LNCAP (cell line): Measurements from ENCODE around the gene ATG10.

Experiments used
- TF ChIP-seq, protein P1 (sequence below): fragments of 450-650 bp; IDR thresholded peaks from 2 replicates; pipeline ENCODE4 v1.5.1; 2017; ENCODE audit warnings: mild to moderate bottlenecking

ATG10 gene

DNA sequence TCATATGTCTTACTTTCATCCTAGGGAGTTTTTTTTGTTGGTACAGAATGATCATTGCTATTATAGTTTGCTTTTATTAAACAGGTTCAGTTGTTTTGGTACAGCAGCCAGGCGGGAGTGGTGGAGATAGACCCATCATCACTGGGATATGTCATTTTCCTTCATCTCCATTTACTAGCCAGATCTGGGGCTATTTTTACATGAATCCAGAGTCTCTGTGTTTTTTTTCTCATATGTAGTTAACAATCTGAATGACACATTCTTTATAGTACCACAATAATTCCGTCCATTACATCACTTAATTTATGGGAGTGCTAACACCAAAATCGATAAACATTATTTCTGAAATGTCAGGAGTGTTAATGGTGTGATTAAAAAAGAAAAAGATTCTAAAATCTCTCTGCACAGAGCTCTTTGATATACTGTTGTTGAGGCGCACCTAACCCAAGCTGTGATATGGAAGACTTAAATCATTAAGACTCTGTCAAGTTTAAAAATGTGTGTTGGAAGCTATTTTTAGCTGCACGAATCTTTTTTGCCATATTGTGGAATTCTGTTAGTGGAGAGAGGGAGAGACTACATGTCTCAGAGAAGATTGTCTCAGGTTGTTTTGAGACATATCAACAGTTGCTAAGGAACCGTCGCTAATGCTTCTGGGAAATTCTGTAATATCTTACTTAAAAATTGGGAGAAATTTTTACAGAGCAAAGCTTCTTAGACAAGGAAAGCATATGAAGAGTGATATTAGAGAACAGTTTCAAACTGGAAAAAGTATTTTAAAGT is 246.7 kb downstream of the ATG10 start:
- TF ChIP-seq, protein P1, sequence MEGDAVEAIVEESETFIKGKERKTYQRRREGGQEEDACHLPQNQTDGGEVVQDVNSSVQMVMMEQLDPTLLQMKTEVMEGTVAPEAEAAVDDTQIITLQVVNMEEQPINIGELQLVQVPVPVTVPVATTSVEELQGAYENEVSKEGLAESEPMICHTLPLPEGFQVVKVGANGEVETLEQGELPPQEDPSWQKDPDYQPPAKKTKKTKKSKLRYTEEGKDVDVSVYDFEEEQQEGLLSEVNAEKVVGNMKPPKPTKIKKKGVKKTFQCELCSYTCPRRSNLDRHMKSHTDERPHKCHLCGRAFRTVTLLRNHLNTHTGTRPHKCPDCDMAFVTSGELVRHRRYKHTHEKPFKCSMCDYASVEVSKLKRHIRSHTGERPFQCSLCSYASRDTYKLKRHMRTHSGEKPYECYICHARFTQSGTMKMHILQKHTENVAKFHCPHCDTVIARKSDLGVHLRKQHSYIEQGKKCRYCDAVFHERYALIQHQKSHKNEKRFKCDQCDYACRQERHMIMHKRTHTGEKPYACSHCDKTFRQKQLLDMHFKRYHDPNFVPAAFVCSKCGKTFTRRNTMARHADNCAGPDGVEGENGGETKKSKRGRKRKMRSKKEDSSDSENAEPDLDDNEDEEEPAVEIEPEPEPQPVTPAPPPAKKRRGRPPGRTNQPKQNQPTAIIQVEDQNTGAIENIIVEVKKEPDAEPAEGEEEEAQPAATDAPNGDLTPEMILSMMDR, result no peak

DNA sequence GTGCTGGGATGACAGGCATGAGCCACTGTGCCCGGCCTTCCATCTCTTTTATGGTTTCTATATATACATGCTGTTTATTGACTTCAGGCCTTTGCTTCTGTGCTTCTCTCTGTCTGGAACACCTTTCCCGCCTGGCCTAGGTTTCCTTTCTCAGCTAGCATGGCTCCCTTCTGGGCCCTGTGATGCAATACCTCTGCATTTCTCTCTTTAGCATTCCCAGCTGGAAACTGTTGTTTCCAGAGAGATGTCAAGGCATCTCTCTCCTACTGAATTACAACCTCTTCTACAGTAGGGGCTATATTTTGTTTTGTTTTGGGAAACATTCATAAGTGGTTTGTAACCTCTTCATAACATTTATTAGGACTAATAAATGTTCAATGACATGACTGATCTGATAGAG is 249.2 kb downstream of the ATG10 start:
- TF ChIP-seq, protein P1, result no peak

DNA sequence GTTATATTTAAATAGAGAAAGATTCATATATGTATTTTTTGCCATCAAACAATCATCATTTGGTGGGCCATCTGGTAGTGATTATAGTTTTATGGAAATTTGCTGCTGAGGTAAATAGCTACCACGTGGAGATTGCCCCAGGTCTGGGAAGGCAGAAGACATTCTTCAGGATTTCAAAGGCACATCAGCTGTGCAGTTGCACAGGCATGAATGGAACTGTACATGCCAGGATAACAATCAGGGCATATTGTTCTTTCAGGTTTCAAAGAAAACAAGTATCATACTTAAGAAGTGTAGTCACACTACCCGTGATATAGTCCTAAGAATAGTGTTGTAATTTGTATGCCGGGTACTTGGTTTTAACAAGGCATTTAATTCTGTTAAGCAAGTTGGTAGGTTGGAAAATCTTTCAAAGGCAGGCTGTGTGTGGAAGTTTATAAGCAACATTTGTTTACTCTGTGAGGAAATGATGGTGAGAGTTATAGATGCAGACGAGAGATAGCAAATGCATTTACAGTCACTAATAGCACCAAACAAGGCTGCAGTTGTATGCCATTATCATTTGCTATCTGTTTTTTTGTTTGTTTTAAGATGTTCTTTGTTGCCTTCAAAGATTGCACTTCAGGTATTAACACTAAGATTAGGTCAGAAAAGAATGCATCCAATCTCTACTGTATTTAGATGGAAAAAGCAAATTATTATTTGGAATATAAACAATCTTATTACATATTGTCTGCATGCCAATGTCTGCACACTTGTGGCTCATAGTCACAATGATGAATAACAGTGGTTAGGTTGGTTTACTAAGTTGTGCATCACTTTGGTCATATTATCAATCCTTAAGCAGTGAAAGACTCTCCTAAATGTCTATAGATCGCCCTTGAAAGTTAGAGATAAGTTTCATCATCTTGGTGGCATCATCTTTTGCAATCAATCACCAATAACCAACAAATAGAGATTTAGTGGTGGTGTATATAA is 251.1 kb downstream of the ATG10 start:
- TF ChIP-seq, protein P1, result no peak

DNA sequence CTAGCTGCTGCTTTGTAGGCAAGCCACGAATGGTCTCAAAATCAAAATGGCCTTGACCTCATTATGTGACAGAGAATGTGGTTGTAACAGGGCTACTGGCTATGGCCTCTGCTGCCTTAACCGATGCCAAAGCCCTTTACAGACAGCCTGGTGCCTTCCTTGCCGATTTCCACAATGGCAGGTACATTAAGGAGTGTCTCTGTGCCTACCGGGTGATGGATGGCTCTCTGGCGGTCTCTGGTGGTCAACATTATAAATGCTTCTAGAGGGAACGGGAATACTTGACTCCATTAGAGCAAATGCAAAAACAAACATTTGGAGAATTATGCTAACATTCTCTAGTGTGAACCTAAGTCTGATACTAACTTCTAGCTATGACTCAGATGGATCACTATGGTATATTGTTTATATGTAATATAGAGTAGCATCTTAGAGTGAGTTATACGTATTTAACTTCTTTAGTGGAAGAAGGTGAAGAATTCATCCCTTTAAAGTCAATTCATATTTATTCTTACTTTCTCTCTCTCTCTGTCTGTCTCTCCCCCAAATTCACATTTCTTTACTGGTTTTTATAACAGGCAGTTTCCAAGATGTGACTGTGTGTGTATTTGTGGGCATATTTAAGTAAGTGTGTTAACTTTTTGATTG is 253.8 kb downstream of the ATG10 start:
- TF ChIP-seq, protein P1, result peak; percentile 83

DNA sequence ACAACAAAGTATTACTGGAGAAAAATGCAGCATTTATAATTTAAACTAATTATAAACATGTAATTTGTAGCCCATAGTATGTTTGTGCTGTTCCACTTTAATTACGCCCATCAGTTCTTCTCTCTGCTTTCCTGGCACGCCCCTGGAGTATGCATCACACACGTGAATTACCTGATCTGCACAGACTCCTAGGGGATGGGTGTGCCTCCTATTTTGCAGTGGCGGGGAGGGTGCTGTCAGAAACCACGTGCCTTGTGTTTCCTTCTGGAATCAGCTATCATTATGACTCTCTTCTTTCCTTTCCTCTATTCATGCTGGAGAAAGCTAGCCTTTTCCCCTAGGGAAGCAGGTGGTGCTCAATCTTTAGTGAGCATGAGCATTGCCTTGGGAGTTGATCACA is 263.1 kb downstream of the ATG10 start:
- TF ChIP-seq, protein P1, result no peak

DNA sequence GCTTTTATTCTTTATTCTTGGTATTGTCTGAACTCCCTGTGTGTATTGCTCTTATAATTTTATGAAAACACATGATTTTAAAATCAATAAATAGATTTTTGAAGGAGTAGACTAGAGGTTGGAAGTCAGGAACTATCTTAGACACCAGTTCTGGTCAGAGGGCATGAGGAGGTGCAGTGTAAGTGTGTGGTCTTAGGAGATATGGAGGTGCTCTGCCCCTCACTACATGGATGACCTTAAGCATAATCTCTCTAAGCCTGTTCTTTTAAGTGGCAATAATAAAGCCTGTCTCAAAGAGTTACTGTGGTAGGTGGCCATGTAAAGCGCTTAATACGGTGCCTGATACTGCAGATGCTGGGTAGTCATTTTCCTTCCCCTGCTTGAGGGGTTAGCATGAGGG is 272.3 kb downstream of the ATG10 start:
- TF ChIP-seq, protein P1, result no peak

DNA sequence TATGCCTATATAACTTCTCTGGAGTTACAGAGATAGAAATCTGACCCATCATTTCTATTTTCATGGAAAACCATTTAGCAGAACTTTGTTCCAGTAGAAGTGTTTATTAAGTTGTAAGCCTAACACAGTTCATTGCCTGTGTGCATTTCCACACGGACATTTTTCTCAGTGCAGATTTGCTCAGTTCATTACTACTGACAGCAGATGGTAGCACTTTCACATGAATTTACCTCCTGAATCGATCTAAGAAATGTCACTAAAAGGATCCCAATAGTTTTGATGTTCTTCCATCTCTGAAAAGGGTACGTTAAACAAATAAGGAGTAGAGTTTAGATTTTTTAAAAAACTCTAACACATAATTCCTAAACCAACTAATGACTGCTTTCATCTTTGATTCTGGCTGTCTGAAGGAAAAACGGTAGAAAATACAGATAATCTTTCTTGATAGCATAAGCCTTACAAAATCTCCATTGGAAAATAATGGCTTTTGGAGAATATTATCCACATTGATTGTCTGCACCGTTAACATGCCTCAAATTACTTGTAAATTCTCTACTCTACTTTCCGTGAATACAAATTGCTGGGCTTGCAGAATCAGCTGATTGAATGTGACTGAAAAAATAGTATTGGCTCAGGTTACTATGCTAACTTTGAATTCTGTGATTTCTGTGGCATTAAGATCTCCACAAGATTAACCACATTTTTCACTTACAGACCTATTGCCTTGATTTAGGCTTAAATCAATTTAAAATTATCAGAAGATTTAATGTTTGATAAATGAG is 273.2 kb downstream of the ATG10 start:
- TF ChIP-seq, protein P1, result no peak
